ENCODE measurements around the gene UGT1A8. TPM values are rescaled to one million over a fixed set of nuclear protein-coding genes. Genes with fewer than 3 reads are reported as not detected.

The UGT1A8 gene
- total and polyA plus RNA-seq, 3 experiments from 2014 or later = not detected

- peaks cover 3 to 5% (median 4%) of the 10 kb centered on the region in 3 donors for H3K4me1 Mint-ChIP-seq
- Histone ChIP-seq H3K4me1 (ENCODE audit: insufficient read depth, low read length) (no peaks in the 10 kb centered on the region), H3K36me3 (ENCODE audit: insufficient read depth, low read length) (no peaks in the 10 kb centered on the region), H3K9me3 (ENCODE audit: low read length) (no peaks in the 10 kb centered on the region), H3K4me3 (ENCODE audit: low read length) (no peak overlapping the region), H3K27ac (ENCODE audit: low read depth, low read length) (no peak overlapping the region), H3K27me3 (ENCODE audit: insufficient read depth, low read length, poor library complexity, severe bottlenecking) (peaks cover 5% of the 10 kb centered on the region)
- no peak overlapping the region for H3K4me3 Mint-ChIP-seq
- CTCF ChIA-PET = no interaction called here
- H3K27me3 Mint-ChIP-seq = peaks cover 14 to 39% of the 10 kb centered on the region in 2 donors
- DNase-seq = peak in 1 of 5 donors; percentile 22
- peak overlapping the region in 1 of 8 donors; percentile 65 for H3K27ac Mint-ChIP-seq
- POLR2A ChIA-PET = no interaction called here
- no peaks in the 10 kb centered on the region for H3K36me3 Mint-ChIP-seq
- H3K9me3 Mint-ChIP-seq = no peaks in the 10 kb centered on the region
Observed at GRCh38 chr2:233803994-233804393, 186.6 kb downstream of the UGT1A8 start.

- CTCF ChIA-PET = no interaction called here
- H3K36me3 ChIP-seq (ENCODE audit: insufficient read depth, low read length) = no peaks in the 10 kb centered on the region
- no peaks in the 10 kb centered on the region for H3K9me3 Mint-ChIP-seq
- H3K4me3 ChIP-seq (ENCODE audit: low read length) = no peak overlapping the region
- H3K9me3 ChIP-seq (ENCODE audit: low read length) = no peaks in the 10 kb centered on the region
- H3K27me3 ChIP-seq (ENCODE audit: insufficient read depth, low read length, poor library complexity, severe bottlenecking) = peaks cover 5% of the 10 kb centered on the region
- H3K27me3 Mint-ChIP-seq = peaks cover 27 to 57% of the 10 kb centered on the region in 2 donors
- H3K27ac ChIP-seq (ENCODE audit: low read depth, low read length) = no peak overlapping the region
- DNase-seq = peak in 1 of 5 donors; percentile 23
- no peaks in the 10 kb centered on the region for H3K4me1 ChIP-seq (ENCODE audit: insufficient read depth, low read length)
- no peaks in the 10 kb centered on the region for H3K36me3 Mint-ChIP-seq
- no peaks in the 10 kb centered on the region for H3K4me1 Mint-ChIP-seq
- H3K4me3 Mint-ChIP-seq = no peak overlapping the region
- POLR2A ChIA-PET = no interaction called here
- no peak overlapping the region for H3K27ac Mint-ChIP-seq
Observed at GRCh38 chr2:233807215-233807865, 189.9 kb downstream of the UGT1A8 start.

GRCh38 chr2:233807966-233808935 lies 190.8 kb downstream of the UGT1A8 start:
- peaks cover 27 to 49% of the 10 kb centered on the region in 2 donors for H3K27me3 Mint-ChIP-seq
- ChIA-PET POLR2A (no interaction called here), CTCF (no interaction called here)
- H3K36me3 ChIP-seq (ENCODE audit: insufficient read depth, low read length) = no peaks in the 10 kb centered on the region
- no peaks in the 10 kb centered on the region for H3K9me3 Mint-ChIP-seq
- no peaks in the 10 kb centered on the region for H3K9me3 ChIP-seq (ENCODE audit: low read length)
- no peak overlapping the region for H3K4me3 ChIP-seq (ENCODE audit: low read length)
- DNase-seq = peak in 1 of 5 donors; percentile 33
- H3K27ac ChIP-seq (ENCODE audit: low read depth, low read length) = no peak overlapping the region
- no peaks in the 10 kb centered on the region for H3K4me1 ChIP-seq (ENCODE audit: insufficient read depth, low read length)
- H3K36me3 Mint-ChIP-seq = no peaks in the 10 kb centered on the region
- no peak overlapping the region for H3K27ac Mint-ChIP-seq
- no peaks in the 10 kb centered on the region for H3K4me1 Mint-ChIP-seq
- H3K27me3 ChIP-seq (ENCODE audit: insufficient read depth, low read length, poor library complexity, severe bottlenecking) = peaks cover 5% of the 10 kb centered on the region
- H3K4me3 Mint-ChIP-seq = no peak overlapping the region

GRCh38 chr2:233810385-233810784 lies 193.0 kb downstream of the UGT1A8 start:
- Mint-ChIP-seq H3K27ac (no peak overlapping the region), H3K27me3 (peaks cover 21 to 33% of the 10 kb centered on the region in 2 donors), H3K4me3 (no peak overlapping the region), H3K4me1 (no peaks in the 10 kb centered on the region), H3K36me3 (no peaks in the 10 kb centered on the region), H3K9me3 (no peaks in the 10 kb centered on the region)
- DNase-seq = peak in 1 of 5 donors; percentile 23
- H3K4me3 ChIP-seq (ENCODE audit: low read length) = no peak overlapping the region
- no peaks in the 10 kb centered on the region for H3K36me3 ChIP-seq (ENCODE audit: insufficient read depth, low read length)
- ChIA-PET POLR2A (no interaction called here), CTCF (no interaction called here)
- H3K27me3 ChIP-seq (ENCODE audit: insufficient read depth, low read length, poor library complexity, severe bottlenecking) = peaks cover 5% of the 10 kb centered on the region
- no peaks in the 10 kb centered on the region for H3K4me1 ChIP-seq (ENCODE audit: insufficient read depth, low read length)
- no peak overlapping the region for H3K27ac ChIP-seq (ENCODE audit: low read depth, low read length)
- H3K9me3 ChIP-seq (ENCODE audit: low read length) = no peaks in the 10 kb centered on the region

GRCh38 chr2:233811087-233811486 lies 193.7 kb downstream of the UGT1A8 start:
- Mint-ChIP-seq H3K4me1 (no peaks in the 10 kb centered on the region), H3K27ac (no peak overlapping the region), H3K36me3 (no peaks in the 10 kb centered on the region), H3K9me3 (no peaks in the 10 kb centered on the region), H3K27me3 (peaks cover 21 to 34% of the 10 kb centered on the region in 2 donors), H3K4me3 (no peak overlapping the region)
- Histone ChIP-seq H3K36me3 (ENCODE audit: insufficient read depth, low read length) (no peaks in the 10 kb centered on the region), H3K27ac (ENCODE audit: low read depth, low read length) (no peak overlapping the region), H3K9me3 (ENCODE audit: low read length) (no peaks in the 10 kb centered on the region), H3K4me1 (ENCODE audit: insufficient read depth, low read length) (no peaks in the 10 kb centered on the region), H3K4me3 (ENCODE audit: low read length) (no peak overlapping the region), H3K27me3 (ENCODE audit: insufficient read depth, low read length, poor library complexity, severe bottlenecking) (peaks cover 5% of the 10 kb centered on the region)
- CTCF ChIA-PET = no interaction called here
- DNase-seq = no peak
- POLR2A ChIA-PET = no interaction called here

- POLR2A ChIA-PET = no interaction called here
- no peaks in the 10 kb centered on the region for H3K4me1 ChIP-seq (ENCODE audit: insufficient read depth, low read length)
- H3K4me3 Mint-ChIP-seq = no peak overlapping the region
Observed at GRCh38 chr2:233811732-233812131, 194.3 kb downstream of the UGT1A8 start.

GRCh38 chr2:233813236-233814055 lies 196.0 kb downstream of the UGT1A8 start:
- CTCF ChIA-PET = no interaction called here
- Histone ChIP-seq H3K27ac (ENCODE audit: low read depth, low read length) (no peak overlapping the region), H3K4me1 (ENCODE audit: insufficient read depth, low read length) (no peaks in the 10 kb centered on the region), H3K27me3 (ENCODE audit: insufficient read depth, low read length, poor library complexity, severe bottlenecking) (peaks cover 2% of the 10 kb centered on the region), H3K9me3 (ENCODE audit: low read length) (no peaks in the 10 kb centered on the region), H3K36me3 (ENCODE audit: insufficient read depth, low read length) (no peaks in the 10 kb centered on the region), H3K4me3 (ENCODE audit: low read length) (no peak overlapping the region)
- Mint-ChIP-seq H3K27me3 (peaks cover 17 to 45% of the 10 kb centered on the region in 2 donors), H3K36me3 (no peaks in the 10 kb centered on the region), H3K4me3 (no peak overlapping the region), H3K9me3 (no peaks in the 10 kb centered on the region), H3K4me1 (no peaks in the 10 kb centered on the region), H3K27ac (no peak overlapping the region)
- peak in 1 of 5 donors; percentile 30 for DNase-seq
- POLR2A ChIA-PET = no interaction called here

More at GRCh38 chr2:233811732-233812131, 194.3 kb downstream of the UGT1A8 start:
- Mint-ChIP-seq H3K4me1 (no peaks in the 10 kb centered on the region), H3K27me3 (peaks cover 21 to 39% of the 10 kb centered on the region in 2 donors), H3K27ac (no peak overlapping the region), H3K36me3 (no peaks in the 10 kb centered on the region), H3K9me3 (no peaks in the 10 kb centered on the region)
- H3K36me3 ChIP-seq (ENCODE audit: insufficient read depth, low read length) = no peaks in the 10 kb centered on the region
- H3K9me3 ChIP-seq (ENCODE audit: low read length) = no peaks in the 10 kb centered on the region
- no peak overlapping the region for H3K4me3 ChIP-seq (ENCODE audit: low read length)
- CTCF ChIA-PET = no interaction called here
- DNase-seq = peak in 1 of 5 donors; percentile 39
- H3K27me3 ChIP-seq (ENCODE audit: insufficient read depth, low read length, poor library complexity, severe bottlenecking) = peaks cover 5% of the 10 kb centered on the region
- no peak overlapping the region for H3K27ac ChIP-seq (ENCODE audit: low read depth, low read length)
